OCI-LY7 (cell line): Measurements from ENCODE around the gene AMZ1. TPM values are rescaled to one million over a fixed set of nuclear protein-coding genes. Genes with fewer than 3 reads are reported as not detected.

Source experiments
- BruUV-seq: library from RNA; stranded (reverse); fragments of 400-500 nt; replicated peaks from 2 replicates; lab custom pipeline; 2021; lab: Mats Ljungman, UMichigan
- CTCF ChIA-PET: fragments of 300-600 bp; sonication (Branson Sonifier 250); formaldehyde crosslinking; loops from one replicate; lab custom pipeline; 2022; ENCODE audit warnings: antibody characterized with exemption; ENCODE audit not compliant: unreplicated experiment; lab: Charles Lee
- POLR2A ChIA-PET: fragments of 300-600 bp; sonication (Branson Sonifier 250); formaldehyde crosslinking; loops from one replicate; lab custom pipeline; 2022; ENCODE audit warnings: antibody characterized with exemption; lab: Charles Lee
- DNase-seq: peaks from one replicate; pipeline ENCODE4 v3.0.0-alpha.2; 2015; ENCODE audit warnings: low spot score
- H2AFZ ChIP-seq: fragments of 200-600 bp; sonication (generic), shearing (Covaris generic); 2 replicates; pipeline ENCODE4 v1.6.1; 2014; ENCODE audit warnings: mild to moderate bottlenecking, antibody characterized with exemption, low read length, moderate library complexity
- H3K27ac ChIP-seq: fragments of 200-600 bp; sonication (generic); 2 replicates; pipeline ENCODE4 v1.5.1; 2014; ENCODE audit warnings: mixed run types, low read depth, mild to moderate bottlenecking, moderate library complexity, low read length, inconsistent platforms; ENCODE audit not compliant: poor library complexity, severe bottlenecking
- H3K36me3 ChIP-seq: fragments of 200-600 bp; sonication (generic); 2 replicates; pipeline ENCODE4 v1.6.1; 2014; ENCODE audit warnings: mild to moderate bottlenecking, antibody characterized with exemption, low read length, moderate library complexity, mixed read lengths; ENCODE audit not compliant: insufficient read depth
- H3K4me1 ChIP-seq: fragments of 200-600 bp; sonication (generic); 2 replicates; pipeline ENCODE4 v1.5.1; 2014; ENCODE audit warnings: mild to moderate bottlenecking, low read length; ENCODE audit not compliant: insufficient read depth, poor library complexity, severe bottlenecking
- H3K4me2 ChIP-seq: fragments of 200-600 bp; sonication (generic); 2 replicates; pipeline ENCODE4 v1.6.1; 2014; ENCODE audit warnings: mild to moderate bottlenecking, low read length
- H3K4me3 ChIP-seq: fragments of 200-600 bp; sonication (generic); 2 replicates; pipeline ENCODE4 v1.5.1; 2014; ENCODE audit warnings: mild to moderate bottlenecking, low read depth, low read length; ENCODE audit not compliant: poor library complexity, severe bottlenecking
- H3K79me2 ChIP-seq: fragments of 200-600 bp; sonication (generic); 2 replicates; pipeline ENCODE4 v1.6.1; 2016; ENCODE audit warnings: low read depth, mild to moderate bottlenecking, low read length, moderate library complexity, mixed read lengths; ENCODE audit not compliant: insufficient read depth
- H3K9me2 ChIP-seq: fragments of 200-600 bp; sonication (generic); 2 replicates; pipeline ENCODE4 v1.6.1; 2016; ENCODE audit warnings: mild to moderate bottlenecking, low read length, mixed read lengths; ENCODE audit not compliant: insufficient read depth
- H3K9me3 ChIP-seq: fragments of 200-600 bp; sonication (generic); 2 replicates; pipeline ENCODE4 v1.6.1; 2014; ENCODE audit warnings: mild to moderate bottlenecking, mixed run types, low read length, mixed read lengths
- H4K20me1 ChIP-seq: fragments of 200-600 bp; sonication (generic); 2 replicates; pipeline ENCODE4 v1.6.1; 2014; ENCODE audit warnings: mild to moderate bottlenecking, antibody characterized with exemption, low read length, moderate library complexity, mixed read lengths; ENCODE audit not compliant: insufficient read depth
- EZH2phosphoT487 ChIP-seq: fragments of 200-600 bp; sonication (generic); IDR thresholded peaks from 2 replicates; pipeline ENCODE4 v1.6.1; 2018; ENCODE audit warnings: low read depth, borderline replicate concordance, mild to moderate bottlenecking, mixed run types, antibody characterized with exemption, low read length, moderate library complexity, mixed read lengths
- intact Hi-C: fragments of 100-400 bp; cut with micrococcal nuclease; formaldehyde crosslinking; loops from one replicate; pipeline ENCODE4 v1.10.0; 2022; ENCODE audit not compliant: unreplicated experiment
- total RNA-seq, 2 experiments: library from RNA; depleted of rRNA in 1 of 2; stranded (reverse); fragments of >200 nt in 1 of 2; shearing (Covaris generic) in 1 of 2; gene quantifications; 2 replicates each; pipeline ENCODE4 v1.2.3, GENCODE V29; 2014 to 2022
- TF ChIP-seq, protein P1 (sequence below): fragments of 200-600 bp; sonication (generic); conservative IDR thresholded peaks from 2 replicates; pipeline ENCODE4 v1.5.1; 2014; ENCODE audit warnings: mild to moderate bottlenecking, antibody characterized with exemption, low read length, moderate library complexity, mixed read lengths

Gene AMZ1
- total RNA-seq, 2 experiments from 2014 or later, result 1.4 to 2.7 TPM

DNA sequence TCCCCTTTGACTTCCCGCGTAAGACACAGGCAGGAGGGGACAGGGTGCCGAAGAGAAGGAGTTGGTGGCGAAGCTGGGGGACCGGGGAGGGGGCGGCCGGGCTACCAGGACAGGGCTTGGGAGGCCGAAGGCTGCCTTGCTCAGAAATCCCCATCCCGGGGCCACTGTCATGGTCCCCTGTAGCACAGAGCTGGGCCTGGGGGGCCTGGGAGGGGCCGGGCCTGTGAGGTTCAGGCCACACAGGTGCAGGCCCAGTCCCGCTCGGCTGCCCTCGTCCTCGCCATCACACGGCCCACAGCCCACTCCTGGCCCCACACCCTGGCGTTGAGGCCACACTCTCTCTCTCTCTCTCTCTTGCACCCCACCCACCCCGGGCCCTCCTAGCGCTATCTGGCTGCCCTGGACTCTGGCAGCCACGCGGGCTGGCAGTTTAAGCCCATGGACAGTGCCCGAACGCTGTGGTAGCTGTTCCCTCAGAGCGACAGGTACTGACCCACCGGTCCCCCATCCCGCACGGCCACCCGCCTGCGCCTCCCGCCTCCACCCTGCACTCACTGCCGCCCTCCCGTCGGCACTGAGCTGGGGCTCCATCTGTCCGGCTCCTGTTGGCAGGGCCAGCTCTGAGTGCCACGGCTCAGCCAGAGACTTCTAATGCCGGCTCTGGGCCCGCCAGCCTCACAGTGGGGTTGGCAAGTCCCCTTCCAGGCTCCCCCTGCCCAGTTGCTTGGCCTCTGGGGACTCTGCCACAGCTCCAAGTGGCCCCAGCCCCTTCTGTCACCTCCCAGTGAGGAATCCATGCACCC, 28.2 kb upstream of the AMZ1 start:
- no TSS peak for BruUV-seq
- Histone ChIP-seq H3K79me2 (no peaks in the 10 kb centered on the region), H3K9me3 (no peaks in the 10 kb centered on the region), H2AFZ (no peak overlapping the region), H4K20me1 (no peaks in the 10 kb centered on the region), H3K4me1 (no peaks in the 10 kb centered on the region), H3K27ac (no peak overlapping the region), H3K36me3 (no peaks in the 10 kb centered on the region), H3K4me3 (no peak overlapping the region), H3K4me2 (no peak overlapping the region), H3K9me2 (no peaks in the 10 kb centered on the region)
- intact Hi-C loops, result no loop called here
- CTCF ChIA-PET, result no interaction called here
- POLR2A ChIA-PET, result interaction anchor here (0.7 kb wide), 1 partner anchor 60 kb away, joined by 3 read pairs; no protein-coding TSS in a partner anchor
- DNase-seq, result no peak
- TF ChIP-seq, protein P1, sequence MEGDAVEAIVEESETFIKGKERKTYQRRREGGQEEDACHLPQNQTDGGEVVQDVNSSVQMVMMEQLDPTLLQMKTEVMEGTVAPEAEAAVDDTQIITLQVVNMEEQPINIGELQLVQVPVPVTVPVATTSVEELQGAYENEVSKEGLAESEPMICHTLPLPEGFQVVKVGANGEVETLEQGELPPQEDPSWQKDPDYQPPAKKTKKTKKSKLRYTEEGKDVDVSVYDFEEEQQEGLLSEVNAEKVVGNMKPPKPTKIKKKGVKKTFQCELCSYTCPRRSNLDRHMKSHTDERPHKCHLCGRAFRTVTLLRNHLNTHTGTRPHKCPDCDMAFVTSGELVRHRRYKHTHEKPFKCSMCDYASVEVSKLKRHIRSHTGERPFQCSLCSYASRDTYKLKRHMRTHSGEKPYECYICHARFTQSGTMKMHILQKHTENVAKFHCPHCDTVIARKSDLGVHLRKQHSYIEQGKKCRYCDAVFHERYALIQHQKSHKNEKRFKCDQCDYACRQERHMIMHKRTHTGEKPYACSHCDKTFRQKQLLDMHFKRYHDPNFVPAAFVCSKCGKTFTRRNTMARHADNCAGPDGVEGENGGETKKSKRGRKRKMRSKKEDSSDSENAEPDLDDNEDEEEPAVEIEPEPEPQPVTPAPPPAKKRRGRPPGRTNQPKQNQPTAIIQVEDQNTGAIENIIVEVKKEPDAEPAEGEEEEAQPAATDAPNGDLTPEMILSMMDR, result no peak
- TF ChIP-seq EZH2phosphoT487, result no peak

DNA sequence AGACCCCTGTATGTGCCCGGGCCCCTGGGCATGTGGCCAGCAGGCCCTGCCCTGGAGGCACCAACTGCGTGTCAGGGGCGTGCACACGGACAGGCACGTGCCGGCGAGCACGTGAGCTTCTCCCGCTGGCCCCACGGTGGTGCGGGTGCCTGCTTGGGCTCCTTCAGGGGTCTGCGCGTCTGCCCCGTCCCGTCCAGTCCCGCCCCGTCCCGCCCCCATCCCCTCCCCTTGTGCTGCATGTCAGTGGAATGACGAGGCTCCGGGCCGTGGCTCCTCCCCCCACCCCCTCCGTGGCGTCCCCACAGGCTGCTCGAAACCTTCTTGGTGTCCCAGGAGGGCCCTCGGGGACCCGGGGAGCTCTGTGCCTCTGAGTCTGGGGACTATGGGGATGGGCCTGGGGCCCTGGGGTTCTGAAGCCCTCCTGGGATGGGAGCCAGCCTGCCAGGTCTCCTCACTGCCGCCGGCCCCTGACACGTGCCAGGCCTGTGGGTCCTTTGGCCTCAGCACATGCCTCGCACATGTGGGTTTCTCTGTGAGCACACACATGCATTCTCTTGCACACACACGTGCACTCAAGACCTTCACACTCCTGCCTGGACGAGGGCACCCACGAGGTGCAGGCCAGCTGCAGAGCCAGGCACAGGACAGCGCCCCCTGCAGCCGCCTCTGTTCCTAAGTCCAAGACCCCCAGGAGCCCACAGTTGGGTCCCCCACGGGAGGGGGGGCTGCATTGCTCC, 27.5 kb upstream of the AMZ1 start:
- Histone ChIP-seq H3K27ac (no peak overlapping the region), H4K20me1 (no peaks in the 10 kb centered on the region), H3K79me2 (no peaks in the 10 kb centered on the region), H3K4me1 (no peaks in the 10 kb centered on the region), H3K9me3 (no peaks in the 10 kb centered on the region), H3K36me3 (no peaks in the 10 kb centered on the region), H2AFZ (no peak overlapping the region), H3K9me2 (no peaks in the 10 kb centered on the region), H3K4me3 (no peak overlapping the region), H3K4me2 (no peak overlapping the region)
- no TSS peak for BruUV-seq
- intact Hi-C loops, result no loop called here
- ChIA-PET POLR2A (interaction anchor here (0.7 kb wide), 1 partner anchor 61 kb away, joined by 3 read pairs; no protein-coding TSS in a partner anchor), CTCF (no interaction called here)
- no peak for DNase-seq
- no peak for TF ChIP-seq EZH2phosphoT487
- TF ChIP-seq, protein P1, result peak; percentile 71
